Measurements from ENCODE around the gene FASTKD2.

- TF ChIP-seq POLR2A (IDR thresholded peaks at IDR 0.05; ENCODE audit: low read length), result no peak
- TF ChIP-seq GATA1 (IDR thresholded peaks at IDR 0.05; ENCODE audit: low read depth, low read length), result no peak
Measured at GRCh38 chr2:206774871-206775270, 9.5 kb downstream of the FASTKD2 start.

All from erythroblast (primary cell).